Gastrocnemius medialis (tissue), 4 donors: ENCODE measurements around the gene MAP2. TPM values are rescaled to one million over a fixed set of nuclear protein-coding genes. Genes with fewer than 3 reads are reported as not detected.

Experiments
- ATAC-seq, 2 donors: fragments of 150-250 bp; one replicate each; pipeline ENCODE4 v1.9.1; 2016
- DNase-seq, 2 donors: peaks; one replicate each; pipeline ENCODE4 v3.0.0-alpha.2; 2019
- H3K27ac ChIP-seq, 4 donors: fragments of 200-600 bp; sonication (generic); 1 replicate in 1 of 4; 2 replicates in 3 of 4; pipeline ENCODE4 v1.5.1; 2016 to 2018; ENCODE audit warnings: mild to moderate bottlenecking in 2 of 4, moderate library complexity in 1 of 4
- H3K27me3 ChIP-seq, 3 donors: fragments of 200-600 bp; sonication (generic) in 2 of 3; 1 replicate in 1 of 3; 2 replicates in 2 of 3; pipeline versions ENCODE4 v1.5.1 to v1.6.0; 2016 to 2019; ENCODE audit warnings: mild to moderate bottlenecking in 1 of 3, moderate library complexity in 1 of 3
- H3K36me3 ChIP-seq, 2 donors: fragments of 200-600 bp; sonication (generic) in 1 of 2; one replicate each; pipeline ENCODE4 v1.5.1; 2017 to 2018
- H3K4me1 ChIP-seq, 2 donors: fragments of 200-600 bp; sonication (generic) in 1 of 2; one replicate each; pipeline ENCODE4 v1.5.1; 2016 to 2017; ENCODE audit warnings: mild to moderate bottlenecking in 2 of 2
- H3K4me3 ChIP-seq, 4 donors: fragments of 200-600 bp; sonication (generic) in 3 of 4; 1 replicate in 1 of 4; 2 replicates in 3 of 4; pipeline ENCODE4 v1.5.1; 2016 to 2019; ENCODE audit warnings: mild to moderate bottlenecking in 2 of 4
- H3K9me3 ChIP-seq, 3 donors: fragments of 200-600 bp; sonication (generic) in 2 of 3; 1 replicate in 1 of 3; 2 replicates in 2 of 3; pipeline ENCODE4 v1.5.1; 2016 to 2019
- CTCF ChIP-seq, 5 experiments: fragments of 450-650 bp in 3 of 5; fragments of 200-600 bp in 2 of 5; sonication (generic) in 2 of 5; IDR thresholded peaks in 4 of 5; conservative IDR thresholded peaks in 1 of 5; 1 replicate in 4 of 5; 2 replicates in 1 of 5; pipeline ENCODE4 v1.5.1; 2016 to 2019; ENCODE audit warnings: antibody characterized with exemption in 5 of 5, mild to moderate bottlenecking in 3 of 5, moderate library complexity in 3 of 5
- POLR2A ChIP-seq, 2 donors: fragments of 450-650 bp; IDR thresholded peaks; one replicate each; pipeline ENCODE4 v1.6.1; 2017; ENCODE audit warnings: antibody characterized with exemption in 2 of 2, mild to moderate bottlenecking in 2 of 2, moderate library complexity in 2 of 2
- in situ Hi-C, 4 donors: fragments of 200-750 bp; cut with MboI; loops; one replicate each; pipeline versions ENCODE4 v1.15.0 to v1.8.0; 2017; ENCODE audit warnings: low sequenced_read_pairs in 4 of 4
- intact Hi-C: fragments of 100-400 bp; cut with DNase I; formaldehyde crosslinking; loops from one replicate; pipeline ENCODE4 v1.15.1; 2023; ENCODE audit warnings: low total_unique reads
- total RNA-seq, 4 donors: library from RNA; depleted of rRNA; stranded (reverse); fragments of >200 nt; gene quantifications; one replicate each; pipeline versions ENCODE4 v1.1.0 to v1.2.3, GENCODE V29; 2016

Gene MAP2
- total RNA-seq, 4 donors from 2014 or later = 1.8 to 2.7 (median 2.2) TPM

- Histone ChIP-seq H3K4me1 (peaks cover 0 to 2% of the 10 kb centered on the region in 2 donors), H3K36me3 (no peaks in the 10 kb centered on the region), H3K27me3 (no peaks in the 10 kb centered on the region), H3K9me3 (no peaks in the 10 kb centered on the region), H3K27ac (no peak overlapping the region), H3K4me3 (no peak overlapping the region)
- in situ Hi-C loops = loop anchor here in 1 of 4 donors (25.0 kb wide), 1 partner anchor 247 kb away; no protein-coding TSS in a partner anchor
- ATAC-seq = no peak
- no peak for TF ChIP-seq POLR2A (IDR thresholded peaks at IDR 0.05)
- TF ChIP-seq CTCF (IDR thresholded peaks at IDR 0.05 in 4 of 5, conservative IDR thresholded peaks at IDR 0.05 in 1 of 5) = no peak
- intact Hi-C loops = no loop called here
- DNase-seq = no peak
Measured at GRCh38 chr2:209584472-209584871, 160.6 kb downstream of the MAP2 start.

- in situ Hi-C loops (loop anchor here in 1 of 4 donors (25.0 kb wide), 1 partner anchor 248 kb away; no protein-coding TSS in a partner anchor), intact Hi-C loops (no loop called here)
- DNase-seq = no peak
- H3K4me3 ChIP-seq = no peak overlapping the region
- no peaks in the 10 kb centered on the region for H3K27me3 ChIP-seq
- no peak for ATAC-seq
- H3K27ac ChIP-seq = no peak overlapping the region
- TF ChIP-seq POLR2A (IDR thresholded peaks at IDR 0.05) (no peak), CTCF (IDR thresholded peaks at IDR 0.05 in 4 of 5, conservative IDR thresholded peaks at IDR 0.05 in 1 of 5) (no peak)
- no peaks in the 10 kb centered on the region for H3K4me1 ChIP-seq
- H3K36me3 ChIP-seq = no peaks in the 10 kb centered on the region
- H3K9me3 ChIP-seq = no peaks in the 10 kb centered on the region
Measured at GRCh38 chr2:209584915-209585314, 161.1 kb downstream of the MAP2 start.

GRCh38 chr2:209591021-209591420 is 167.2 kb downstream of the MAP2 start:
- Histone ChIP-seq H3K27me3 (no peaks in the 10 kb centered on the region), H3K4me1 (no peaks in the 10 kb centered on the region), H3K4me3 (no peak overlapping the region), H3K27ac (no peak overlapping the region), H3K9me3 (no peaks in the 10 kb centered on the region), H3K36me3 (no peaks in the 10 kb centered on the region)
- intact Hi-C loops (no loop called here), in situ Hi-C loops (loop anchor here in 1 of 4 donors (25.0 kb wide), 1 partner anchor 254 kb away; no protein-coding TSS in a partner anchor)
- no peak for TF ChIP-seq POLR2A (IDR thresholded peaks at IDR 0.05)
- TF ChIP-seq CTCF (IDR thresholded peaks at IDR 0.05 in 4 of 5, conservative IDR thresholded peaks at IDR 0.05 in 1 of 5) = no peak
- DNase-seq (no peak), ATAC-seq (no peak)

- Histone ChIP-seq H3K27me3 (no peaks in the 10 kb centered on the region), H3K4me1 (no peaks in the 10 kb centered on the region), H3K27ac (no peak overlapping the region), H3K9me3 (no peaks in the 10 kb centered on the region), H3K4me3 (no peak overlapping the region), H3K36me3 (no peaks in the 10 kb centered on the region)
- ATAC-seq (no peak), DNase-seq (no peak)
- TF ChIP-seq POLR2A (IDR thresholded peaks at IDR 0.05) (no peak), CTCF (IDR thresholded peaks at IDR 0.05 in 4 of 5, conservative IDR thresholded peaks at IDR 0.05 in 1 of 5) (no peak)
- intact Hi-C loops = no loop called here
- in situ Hi-C loops = loop anchor here in 1 of 4 donors (25.0 kb wide), 1 partner anchor 255 kb away; no protein-coding TSS in a partner anchor
Measured at GRCh38 chr2:209592106-209592505, 168.3 kb downstream of the MAP2 start.

GRCh38 chr2:209593930-209594329 is 170.1 kb downstream of the MAP2 start:
- Histone ChIP-seq H3K4me3 (no peak overlapping the region), H3K9me3 (no peaks in the 10 kb centered on the region), H3K27ac (no peak overlapping the region), H3K36me3 (no peaks in the 10 kb centered on the region), H3K4me1 (no peaks in the 10 kb centered on the region), H3K27me3 (no peaks in the 10 kb centered on the region)
- TF ChIP-seq CTCF (IDR thresholded peaks at IDR 0.05 in 4 of 5, conservative IDR thresholded peaks at IDR 0.05 in 1 of 5) (no peak), POLR2A (IDR thresholded peaks at IDR 0.05) (no peak)
- intact Hi-C loops (no loop called here), in situ Hi-C loops (loop anchor here in 1 of 4 donors (25.0 kb wide), 1 partner anchor 257 kb away; no protein-coding TSS in a partner anchor)
- DNase-seq (no peak), ATAC-seq (no peak)
